PC-9 (cell line): Measurements from ENCODE around the gene CPED1. TPM values are rescaled to one million over a fixed set of nuclear protein-coding genes. Genes with fewer than 3 reads are reported as not detected.

Experiments used
- BruUV-seq: library from RNA; stranded (reverse); fragments of 400-500 nt; replicated peaks from 2 replicates; lab custom pipeline; 2021; lab: Mats Ljungman, UMichigan
- CTCF ChIA-PET: fragments of 300-600 bp; sonication (Branson Sonifier 250); formaldehyde crosslinking; loops from one replicate; lab custom pipeline; 2022; ENCODE audit warnings: antibody characterized with exemption; lab: Charles Lee
- POLR2A ChIA-PET: fragments of 300-600 bp; sonication (Branson Sonifier 250); formaldehyde crosslinking; loops from one replicate; lab custom pipeline; 2022; ENCODE audit warnings: antibody characterized with exemption; ENCODE audit not compliant: unreplicated experiment; lab: Charles Lee
- DNase-seq, 2 experiments: peaks; one replicate each; pipeline versions ENCODE4 v3.0.0 to v3.0.0-alpha.2; 2015 to 2022; ENCODE audit warnings: mixed read lengths in 1 of 2
- H2AFZ ChIP-seq: fragments of 200-600 bp; sonication (generic); 2 replicates; pipeline ENCODE4 v1.8.1; 2017; ENCODE audit warnings: antibody characterized with exemption
- H3F3A ChIP-seq: fragments of 200-600 bp; sonication (generic); 2 replicates; pipeline ENCODE4 v1.8.1; 2017; ENCODE audit warnings: antibody characterized with exemption, mild to moderate bottlenecking, low read depth; ENCODE audit not compliant: insufficient read depth
- H3K27ac ChIP-seq: fragments of 200-600 bp; sonication (generic); 2 replicates; pipeline ENCODE4 v1.6.1; 2016; ENCODE audit warnings: mixed run types
- H3K27me3 ChIP-seq: fragments of 200-600 bp; sonication (generic); 2 replicates; pipeline ENCODE4 v1.6.1; 2016; ENCODE audit warnings: low read depth, mixed run types; ENCODE audit not compliant: insufficient read depth
- H3K36me3 ChIP-seq: fragments of 200-600 bp; sonication (generic); 2 replicates; pipeline ENCODE4 v1.6.1; 2016; ENCODE audit warnings: low read depth, mixed run types
- H3K4me1 ChIP-seq: fragments of 200-600 bp; sonication (generic); replicated peaks from 2 replicates; pipeline ENCODE4 v1.6.1; 2016; ENCODE audit warnings: mixed run types; ENCODE audit not compliant: insufficient read depth
- H3K4me2 ChIP-seq: fragments of 200-600 bp; sonication (generic); 2 replicates; pipeline ENCODE4 v1.6.1; 2017; ENCODE audit warnings: mixed run types
- H3K4me3 ChIP-seq: fragments of 200-600 bp; sonication (generic); 2 replicates; pipeline ENCODE4 v1.6.1; 2016; ENCODE audit warnings: mixed run types
- H3K79me2 ChIP-seq: fragments of 200-600 bp; sonication (generic); 2 replicates; pipeline ENCODE4 v1.6.1; 2017; ENCODE audit warnings: low read depth, mixed run types
- H3K9me2 ChIP-seq: fragments of 200-600 bp; sonication (generic); 2 replicates; pipeline ENCODE4 v1.8.1; 2017; ENCODE audit warnings: mild to moderate bottlenecking; ENCODE audit not compliant: insufficient read depth
- H3K9me3 ChIP-seq: fragments of 200-600 bp; sonication (generic); 2 replicates; pipeline ENCODE4 v1.8.1; 2016; ENCODE audit warnings: low read depth; ENCODE audit not compliant: insufficient read depth
- H4K20me1 ChIP-seq: fragments of 200-600 bp; sonication (generic); 2 replicates; pipeline ENCODE4 v1.8.1; 2017; ENCODE audit not compliant: insufficient read depth
- EZH2 ChIP-seq: fragments of 200-600 bp; sonication (generic); IDR thresholded peaks from 2 replicates; pipeline ENCODE4 v1.8.0; 2017; ENCODE audit warnings: antibody characterized with exemption, low read depth
- intact Hi-C: fragments of 100-400 bp; cut with micrococcal nuclease; formaldehyde crosslinking; loops from one replicate; pipeline ENCODE4 v1.10.0; 2022; ENCODE audit not compliant: unreplicated experiment
- total RNA-seq: library from RNA; stranded (reverse); gene quantifications from 2 replicates; pipeline ENCODE4 v1.2.3, GENCODE V29; 2021
- TF ChIP-seq, protein P1 (sequence below): fragments of 200-600 bp; sonication (generic); conservative IDR thresholded peaks from 2 replicates; pipeline ENCODE4 v1.6.1; 2017; ENCODE audit warnings: mixed run types, antibody characterized with exemption, mild to moderate bottlenecking, moderate library complexity

CPED1 gene
- total RNA-seq, 1 experiment from 2014 or later, result 2.4 TPM

DNA sequence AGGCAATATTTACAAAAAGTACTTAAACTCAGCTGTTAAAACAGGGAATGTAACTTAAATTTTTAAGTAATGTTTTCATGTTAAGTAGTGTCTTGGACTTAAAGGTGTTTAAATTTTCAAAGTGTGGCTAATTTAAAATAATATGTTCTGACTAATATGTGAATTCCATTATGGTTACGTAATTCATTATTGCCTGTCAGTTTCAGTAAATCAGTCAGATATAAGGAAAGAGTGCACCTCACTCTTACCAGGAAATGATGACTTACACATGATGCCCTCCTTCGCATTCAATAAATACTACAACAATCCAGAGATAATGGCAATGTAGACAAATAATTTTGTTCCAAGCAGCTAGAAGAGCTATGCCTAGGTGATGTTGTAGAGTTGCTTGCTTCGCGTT, 271.3 kb downstream of the CPED1 start:
- Histone ChIP-seq H3K9me2 (no peaks in the 10 kb centered on the region), H3K9me3 (no peaks in the 10 kb centered on the region), H4K20me1 (no peaks in the 10 kb centered on the region), H3K27ac (no peak overlapping the region), H3F3A (no peaks in the 10 kb centered on the region), H3K27me3 (no peaks in the 10 kb centered on the region), H3K79me2 (no peaks in the 10 kb centered on the region), H3K4me3 (no peak overlapping the region), H3K4me1 (no peaks in the 10 kb centered on the region), H3K4me2 (no peak overlapping the region), H3K36me3 (no peaks in the 10 kb centered on the region), H2AFZ (no peak overlapping the region)
- TF ChIP-seq, protein P1, sequence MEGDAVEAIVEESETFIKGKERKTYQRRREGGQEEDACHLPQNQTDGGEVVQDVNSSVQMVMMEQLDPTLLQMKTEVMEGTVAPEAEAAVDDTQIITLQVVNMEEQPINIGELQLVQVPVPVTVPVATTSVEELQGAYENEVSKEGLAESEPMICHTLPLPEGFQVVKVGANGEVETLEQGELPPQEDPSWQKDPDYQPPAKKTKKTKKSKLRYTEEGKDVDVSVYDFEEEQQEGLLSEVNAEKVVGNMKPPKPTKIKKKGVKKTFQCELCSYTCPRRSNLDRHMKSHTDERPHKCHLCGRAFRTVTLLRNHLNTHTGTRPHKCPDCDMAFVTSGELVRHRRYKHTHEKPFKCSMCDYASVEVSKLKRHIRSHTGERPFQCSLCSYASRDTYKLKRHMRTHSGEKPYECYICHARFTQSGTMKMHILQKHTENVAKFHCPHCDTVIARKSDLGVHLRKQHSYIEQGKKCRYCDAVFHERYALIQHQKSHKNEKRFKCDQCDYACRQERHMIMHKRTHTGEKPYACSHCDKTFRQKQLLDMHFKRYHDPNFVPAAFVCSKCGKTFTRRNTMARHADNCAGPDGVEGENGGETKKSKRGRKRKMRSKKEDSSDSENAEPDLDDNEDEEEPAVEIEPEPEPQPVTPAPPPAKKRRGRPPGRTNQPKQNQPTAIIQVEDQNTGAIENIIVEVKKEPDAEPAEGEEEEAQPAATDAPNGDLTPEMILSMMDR, result no peak
- TF ChIP-seq EZH2, result no peak
- ChIA-PET CTCF (no interaction called here), POLR2A (no interaction called here)
- intact Hi-C loops, result no loop called here
- no TSS peak for BruUV-seq
- no peak for DNase-seq

DNA sequence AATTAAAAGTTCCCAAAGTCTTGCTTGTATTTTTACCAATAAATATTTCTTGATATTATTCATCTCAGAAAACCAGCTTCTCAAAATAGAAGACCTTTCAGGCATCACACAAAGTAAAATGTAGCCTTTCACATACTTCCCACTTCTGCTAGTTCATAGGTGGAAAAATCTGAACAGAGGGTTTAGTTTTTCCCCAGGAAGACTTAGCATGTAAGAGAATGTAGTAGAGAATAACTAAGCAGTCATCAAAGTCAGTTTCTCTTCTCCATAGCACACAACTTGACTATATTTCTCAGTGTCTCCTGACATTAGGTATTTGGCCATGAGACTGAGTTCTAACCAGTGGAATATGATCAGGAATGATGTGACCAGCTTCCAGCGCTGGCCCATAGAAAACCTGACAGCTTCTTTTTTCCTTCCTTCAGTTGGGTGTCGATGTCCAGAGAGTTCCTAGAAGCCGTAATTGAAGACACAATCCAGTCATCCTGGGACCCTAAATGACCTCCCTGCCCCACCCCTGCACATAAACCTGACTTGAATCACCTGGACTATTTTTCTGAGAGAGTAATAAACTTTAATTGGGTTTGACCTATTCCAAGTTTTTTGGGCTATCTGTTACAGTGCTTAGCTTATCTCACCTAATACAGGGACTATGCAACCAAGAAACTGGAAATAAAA, 272.8 kb downstream of the CPED1 start:
- no peak for DNase-seq
- H3K36me3 ChIP-seq, result no peaks in the 10 kb centered on the region
- H3K27ac ChIP-seq, result no peak overlapping the region
- no peaks in the 10 kb centered on the region for H3K79me2 ChIP-seq
- H3K27me3 ChIP-seq, result no peaks in the 10 kb centered on the region
- H3F3A ChIP-seq, result no peaks in the 10 kb centered on the region
- H4K20me1 ChIP-seq, result no peaks in the 10 kb centered on the region
- POLR2A ChIA-PET, result interaction anchor here (0.6 kb wide), 1 partner anchor 285 kb away, joined by 4 read pairs; no protein-coding TSS in a partner anchor
- intact Hi-C loops, result no loop called here
- CTCF ChIA-PET, result no interaction called here
- no peaks in the 10 kb centered on the region for H3K4me1 ChIP-seq
- no peaks in the 10 kb centered on the region for H3K9me3 ChIP-seq
- TF ChIP-seq, protein P1, result no peak
- no peak for TF ChIP-seq EZH2
- BruUV-seq, result no TSS peak
- no peak overlapping the region for H2AFZ ChIP-seq
- no peak overlapping the region for H3K4me3 ChIP-seq
- H3K9me2 ChIP-seq, result no peaks in the 10 kb centered on the region
- no peak overlapping the region for H3K4me2 ChIP-seq

DNA sequence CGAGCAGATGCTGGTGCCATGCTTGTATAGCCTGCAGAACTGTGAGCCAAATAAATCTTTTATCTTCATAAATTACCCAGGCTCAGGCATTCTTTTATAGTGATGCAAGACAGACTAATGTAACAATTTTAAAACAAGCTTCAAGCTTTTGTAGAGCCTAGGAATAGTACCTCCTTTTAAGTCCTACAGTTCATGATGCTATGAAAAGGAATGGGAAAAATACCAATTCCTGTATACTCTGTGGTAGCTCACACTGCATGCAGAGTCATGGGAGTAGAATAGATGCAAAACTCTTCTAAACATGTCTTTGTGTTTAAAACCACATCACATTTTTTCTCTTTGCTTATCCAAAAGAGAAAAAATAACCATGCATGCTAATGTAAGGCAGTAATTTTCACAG, 273.7 kb downstream of the CPED1 start:
- H3F3A ChIP-seq, result no peaks in the 10 kb centered on the region
- H3K9me2 ChIP-seq, result no peaks in the 10 kb centered on the region
- no peak overlapping the region for H3K4me3 ChIP-seq
- no peak overlapping the region for H3K4me2 ChIP-seq
- H2AFZ ChIP-seq, result no peak overlapping the region
- no peaks in the 10 kb centered on the region for H3K79me2 ChIP-seq
- ChIA-PET POLR2A (no interaction called here), CTCF (no interaction called here)
- DNase-seq, result no peak
- H3K4me1 ChIP-seq, result no peaks in the 10 kb centered on the region
- no peak overlapping the region for H3K27ac ChIP-seq
- no peaks in the 10 kb centered on the region for H3K27me3 ChIP-seq
- BruUV-seq, result no TSS peak
- H3K36me3 ChIP-seq, result no peaks in the 10 kb centered on the region
- H3K9me3 ChIP-seq, result no peaks in the 10 kb centered on the region
- TF ChIP-seq, protein P1, result no peak
- no peak for TF ChIP-seq EZH2
- no peaks in the 10 kb centered on the region for H4K20me1 ChIP-seq
- intact Hi-C loops, result no loop called here
